NCI-H2107 treated with DMSO at 0.1 percent for 48 hours (cell line): ENCODE measurements around the gene RPL27.
A peak's percentile ranks its signal among the peaks of the same experiment; 100 is the strongest.

Experiments
- DNase-seq: peaks from one replicate; lab custom pipeline; 2025; ENCODE audit not compliant: unreplicated experiment; lab: John Stamatoyannopoulos, UW

Gene RPL27

GRCh38 chr17:43020789-43021740 lies 22.8 kb downstream of the RPL27 start:
- DNase-seq = no peak

GRCh38 chr17:43021741-43022512 lies 23.7 kb downstream of the RPL27 start, which contains the start of gene VAT1:
Gene VAT1 (minus strand): TSS chr17:43022385. CDS start chr17:43022322, 63 bp downstream.
- DNase-seq = peak; percentile 11

GRCh38 chr17:43024407-43025289 lies 26.4 kb downstream of the RPL27 start, which contains the start of gene RND2:
Gene RND2 (plus strand): TSS chr17:43025231. CDS start chr17:43025348, 117 bp downstream.
- DNase-seq = peak; percentile 81

GRCh38 chr17:43025290-43025657 lies 27.1 kb downstream of the RPL27 start:
- no peak for DNase-seq

GRCh38 chr17:43025766-43026537 lies 27.7 kb downstream of the RPL27 start:
- no peak for DNase-seq

DNA sequence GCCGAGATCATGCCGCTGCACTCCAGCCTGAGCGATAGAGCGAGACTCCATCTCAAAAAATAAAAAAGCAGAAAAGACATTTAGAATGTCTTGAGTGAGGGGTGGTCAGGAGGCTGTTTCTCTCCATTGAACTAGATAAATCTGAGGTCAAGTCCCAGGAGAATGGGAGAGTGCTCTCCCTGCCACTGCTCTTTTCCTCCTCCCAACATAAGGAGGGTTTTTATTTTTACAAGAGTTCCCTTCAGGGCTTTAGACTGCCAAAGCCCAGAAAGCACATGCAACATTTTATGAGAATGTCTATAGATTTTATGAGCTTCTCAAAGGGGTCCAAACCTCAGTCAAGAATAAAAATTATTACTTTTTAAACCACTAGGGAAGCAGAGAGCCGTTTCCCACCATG lies 28.4 kb downstream of the RPL27 start:
- no peak for DNase-seq

GRCh38 chr17:43027091-43028032 lies 29.1 kb downstream of the RPL27 start:
- no peak for DNase-seq

DNA sequence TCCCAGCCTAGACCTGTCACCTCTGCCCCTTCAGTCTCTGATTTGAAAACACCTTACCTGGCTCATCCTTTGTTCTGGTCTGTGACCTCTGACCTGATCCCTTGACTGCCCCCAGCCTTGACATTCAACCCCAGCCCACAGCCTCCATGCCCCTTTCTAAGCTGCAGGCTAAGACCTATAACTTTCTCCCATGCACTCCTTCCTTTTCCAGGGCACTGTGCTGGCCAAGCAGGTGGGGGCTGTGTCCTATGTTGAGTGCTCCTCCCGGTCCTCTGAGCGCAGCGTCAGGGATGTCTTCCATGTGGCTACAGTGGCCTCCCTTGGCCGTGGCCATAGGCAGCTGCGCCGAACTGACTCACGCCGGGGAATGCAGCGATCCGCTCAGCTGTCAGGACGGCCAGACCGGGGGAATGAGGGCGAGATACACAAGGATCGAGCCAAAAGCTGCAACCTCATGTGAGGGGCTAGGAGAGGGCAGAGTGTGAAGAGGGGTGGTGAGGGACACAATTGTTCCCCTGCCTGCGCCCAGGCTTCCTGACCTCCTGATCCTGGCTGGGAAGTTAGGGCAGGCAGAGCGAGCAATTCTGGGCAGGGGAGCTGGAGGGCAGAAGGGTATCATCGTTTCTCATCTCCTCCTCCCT lies 30.1 kb downstream of the RPL27 start:
- DNase-seq = no peak

GRCh38 chr17:43030137-43030767 lies 32.0 kb downstream of the RPL27 start:
- no peak for DNase-seq

DNA sequence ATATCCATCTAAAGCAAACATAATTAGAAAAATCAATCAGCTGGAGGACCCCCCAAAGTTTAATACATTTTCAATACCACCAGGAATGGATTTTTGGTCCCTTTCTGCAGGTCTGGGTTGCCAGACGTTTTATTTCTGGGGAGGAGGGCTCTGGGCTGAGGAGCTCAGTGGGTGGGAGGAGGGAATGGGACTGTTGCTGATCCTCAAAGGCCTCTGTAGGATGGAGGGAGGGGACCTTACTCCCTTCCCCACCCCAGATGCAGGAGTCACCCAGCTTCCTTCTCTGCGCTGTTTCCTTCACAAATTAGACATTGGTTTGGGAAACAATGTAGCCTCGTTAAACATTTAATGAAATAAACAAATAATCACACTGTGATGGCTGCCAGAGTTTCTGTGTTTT lies 33.4 kb downstream of the RPL27 start:
- DNase-seq = no peak

- DNase-seq = peak; percentile 8
Measured at GRCh38 chr17:43033948-43034881, 36.0 kb downstream of the RPL27 start.

DNA sequence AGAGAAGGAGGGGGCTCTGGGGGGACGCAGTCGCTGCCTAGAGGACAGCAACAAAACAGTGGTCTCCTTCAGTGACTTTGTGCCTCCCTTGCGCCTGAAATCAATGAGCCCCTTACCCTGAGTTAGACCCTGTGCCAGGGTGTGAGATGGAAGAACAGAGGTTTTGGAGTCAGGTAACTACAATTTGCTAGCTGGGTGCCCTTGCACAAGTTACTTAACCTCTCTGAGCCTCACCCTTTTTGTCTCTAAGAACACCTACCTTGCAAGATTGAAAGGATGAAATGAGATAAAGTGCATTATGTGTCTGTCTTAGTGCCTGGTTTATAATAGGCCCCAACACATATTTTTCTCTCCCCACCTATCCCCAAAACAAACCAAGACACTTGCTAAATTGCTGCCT lies 36.7 kb downstream of the RPL27 start:
- DNase-seq = no peak

DNA sequence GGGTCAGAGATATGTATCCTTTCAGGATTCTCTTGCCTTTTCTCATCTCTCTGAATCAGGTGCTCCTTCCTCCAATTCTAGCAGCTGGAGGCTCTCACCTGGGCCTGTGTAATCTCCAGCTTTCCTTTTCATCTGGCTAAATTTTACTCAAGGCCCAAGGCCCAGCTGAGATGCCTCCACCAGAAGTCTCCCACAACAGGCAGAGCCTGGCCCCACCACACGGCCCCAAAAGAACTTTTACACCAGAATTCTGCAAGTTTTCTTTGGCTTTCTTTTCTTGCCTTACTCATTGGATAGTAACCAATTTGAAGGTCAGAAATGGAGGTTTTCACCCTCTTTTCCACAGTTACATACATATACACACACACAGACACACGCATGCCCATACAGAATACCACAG lies 41.4 kb downstream of the RPL27 start:
- no peak for DNase-seq

- DNase-seq = no peak
Measured at GRCh38 chr17:43040655-43041054, 42.4 kb downstream of the RPL27 start.

DNA sequence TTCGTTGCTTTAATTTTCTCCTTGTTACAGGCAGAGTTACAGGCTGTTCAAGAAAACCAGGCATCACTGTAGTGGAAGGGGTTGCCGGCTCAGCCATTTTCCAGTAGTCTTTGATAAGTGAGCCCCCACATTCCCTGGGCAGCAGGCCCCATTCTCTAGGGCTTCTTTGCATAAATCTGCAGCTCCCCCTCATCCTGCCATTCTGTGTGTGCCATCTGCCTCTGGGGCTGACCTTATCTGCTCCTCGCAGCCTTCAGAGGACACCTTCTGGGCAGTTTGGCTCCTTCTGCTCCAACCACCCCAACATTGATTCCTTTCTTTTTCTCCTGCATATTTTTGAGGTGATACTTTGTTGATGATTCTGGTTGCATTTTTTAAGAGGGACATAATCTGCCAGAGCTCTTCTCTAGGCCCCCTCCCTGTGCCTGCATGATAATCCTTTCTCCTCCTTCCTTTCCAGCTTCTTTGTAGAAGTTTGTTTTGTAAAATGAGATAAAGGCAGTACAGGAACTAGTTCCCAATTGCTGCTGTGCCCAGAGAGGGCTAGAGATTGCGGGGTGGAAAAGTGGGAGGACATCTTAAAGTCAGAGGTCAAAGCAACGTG lies 43.9 kb downstream of the RPL27 start:
- no peak for DNase-seq

- DNase-seq = no peak
Measured at GRCh38 chr17:43043307-43043706, 45.1 kb downstream of the RPL27 start.

GRCh38 chr17:43044024-43044423 lies 45.8 kb downstream of the RPL27 start:
- DNase-seq = no peak
